GDM1 (cell line): ENCODE measurements around the gene AUTS2.

ENCODE experiments used
- DNase-seq: peaks from one replicate; lab custom pipeline; 2025; lab: John Stamatoyannopoulos, UW

AUTS2 gene

DNA sequence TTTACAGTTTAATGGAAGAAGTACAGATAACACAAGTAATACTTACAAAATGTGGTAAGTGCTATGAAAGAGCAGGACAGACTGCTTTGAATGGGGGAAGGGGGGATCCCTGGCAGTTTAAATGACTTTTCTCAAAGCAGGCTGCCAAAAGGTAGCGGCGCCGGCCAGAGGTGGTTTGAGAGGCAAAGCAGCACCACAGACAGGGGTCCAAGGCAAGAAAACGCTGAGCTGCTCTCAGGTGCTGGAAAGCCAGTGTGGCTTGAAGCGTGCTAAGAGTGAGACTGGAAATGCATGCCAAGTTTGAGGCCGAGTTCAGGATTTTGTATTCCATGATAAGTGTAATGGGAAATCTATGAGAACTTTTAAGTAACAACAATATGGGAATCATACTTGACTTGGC, 437.7 kb downstream of the AUTS2 start:
- DNase-seq: no peak

GRCh38 chr7:70036695-70037094, 438.4 kb downstream of the AUTS2 start:
- DNase-seq: no peak

- DNase-seq: no peak
Measured at GRCh38 chr7:70037171-70037933, 439.1 kb downstream of the AUTS2 start.

GRCh38 chr7:70040051-70040450, 441.8 kb downstream of the AUTS2 start:
- DNase-seq: no peak

DNA sequence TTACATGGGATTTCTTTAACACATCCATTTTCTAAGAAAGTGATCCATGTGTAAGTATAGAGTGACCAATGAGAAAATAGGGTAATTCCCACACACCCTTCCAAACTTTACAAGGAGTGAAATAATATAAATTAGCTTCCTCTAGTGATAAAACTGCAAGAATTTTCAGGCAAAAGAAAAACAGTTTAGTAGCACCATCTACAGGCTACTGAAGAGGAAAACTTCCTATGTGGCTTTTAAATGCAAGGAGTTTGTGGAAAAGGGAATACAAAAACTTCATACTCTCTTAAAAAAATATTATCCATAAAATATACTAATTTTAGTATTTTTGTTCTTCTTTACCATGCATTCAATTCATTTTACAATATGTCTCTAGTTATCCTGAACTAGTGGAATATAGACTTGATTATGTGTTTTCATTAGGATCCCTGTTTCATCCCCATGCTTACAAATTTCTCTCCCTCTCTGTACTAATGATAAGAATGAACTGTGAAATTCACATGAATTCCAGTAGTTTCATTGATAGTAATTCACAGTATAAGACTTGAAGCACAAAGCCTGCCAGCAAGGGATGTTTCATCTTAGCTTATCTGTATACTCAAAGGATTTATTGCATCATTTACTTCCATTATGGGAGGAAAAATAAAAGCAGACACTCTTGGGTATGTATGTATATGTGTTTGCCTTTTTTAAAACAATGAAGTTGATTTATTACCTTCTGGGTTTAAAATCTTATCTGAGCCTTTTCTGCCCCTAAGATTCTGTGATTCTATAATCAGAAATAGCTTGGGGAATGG, 442.9 kb downstream of the AUTS2 start:
- DNase-seq: no peak

GRCh38 chr7:70042533-70042932, 444.3 kb downstream of the AUTS2 start:
- no peak for DNase-seq

DNA sequence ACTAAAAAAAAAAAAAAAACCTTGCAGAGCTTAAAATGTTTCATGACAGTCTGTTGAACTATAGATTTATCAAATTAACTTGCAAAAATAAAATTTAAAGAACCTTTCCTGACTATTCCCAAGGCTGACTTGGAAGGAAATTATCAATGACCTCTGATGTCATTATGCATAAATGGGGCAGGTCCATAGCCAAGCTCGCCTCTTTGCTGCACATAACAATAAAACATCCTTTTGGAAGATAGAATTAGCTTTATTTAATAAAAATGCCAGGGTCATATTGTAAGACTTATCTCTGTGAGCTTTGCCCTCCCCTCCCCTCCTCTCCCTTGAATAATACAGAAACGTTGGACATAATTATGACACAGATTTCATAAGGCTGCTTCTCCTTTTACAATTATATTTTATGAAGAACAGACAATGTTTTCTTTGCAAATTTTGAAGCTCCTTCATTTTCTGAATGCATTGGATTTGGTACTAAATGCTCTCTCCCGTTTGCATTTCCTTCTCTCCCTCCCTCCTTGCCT, 444.8 kb downstream of the AUTS2 start:
- no peak for DNase-seq

DNA sequence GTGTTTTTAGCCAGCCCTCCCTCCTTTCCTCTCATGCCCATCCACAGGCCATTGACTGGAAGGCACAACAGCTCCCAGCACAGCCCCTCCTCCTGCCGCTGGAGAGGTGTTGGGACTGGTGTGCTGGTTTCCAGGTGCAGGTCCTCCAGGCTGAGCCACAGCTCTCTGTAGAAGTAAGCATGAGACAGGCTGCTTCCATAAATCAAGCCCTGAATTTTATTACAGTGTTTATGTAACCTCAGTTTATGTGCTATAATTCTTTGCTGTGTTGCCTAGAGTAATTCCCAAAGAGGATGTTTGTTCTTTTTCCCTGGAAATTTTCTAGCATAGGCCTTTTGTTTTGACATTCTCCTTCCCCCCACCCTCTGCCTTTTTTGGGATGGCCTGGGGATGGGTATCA, 445.8 kb downstream of the AUTS2 start:
- no peak for DNase-seq

DNA sequence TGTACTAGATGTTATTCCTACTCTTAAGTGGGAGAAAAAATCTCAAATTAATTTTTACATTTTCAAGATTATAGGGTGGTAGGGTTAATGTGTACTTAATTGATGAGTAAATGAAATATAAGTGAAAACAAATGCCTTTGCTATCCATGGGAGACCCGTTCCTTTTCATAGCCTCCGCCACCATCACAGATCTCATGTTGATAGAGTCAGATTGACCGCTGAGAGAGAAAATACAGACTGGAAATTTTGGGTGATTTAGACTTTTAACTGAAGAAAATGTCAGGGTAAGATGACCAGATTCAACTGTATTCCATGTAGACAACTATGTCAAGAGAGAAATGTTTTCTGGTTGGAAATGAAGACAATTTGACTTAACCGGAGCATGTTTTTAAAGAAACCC, 446.2 kb downstream of the AUTS2 start:
- no peak for DNase-seq

- no peak for DNase-seq
Measured at GRCh38 chr7:70044981-70045380, 446.7 kb downstream of the AUTS2 start.

DNA sequence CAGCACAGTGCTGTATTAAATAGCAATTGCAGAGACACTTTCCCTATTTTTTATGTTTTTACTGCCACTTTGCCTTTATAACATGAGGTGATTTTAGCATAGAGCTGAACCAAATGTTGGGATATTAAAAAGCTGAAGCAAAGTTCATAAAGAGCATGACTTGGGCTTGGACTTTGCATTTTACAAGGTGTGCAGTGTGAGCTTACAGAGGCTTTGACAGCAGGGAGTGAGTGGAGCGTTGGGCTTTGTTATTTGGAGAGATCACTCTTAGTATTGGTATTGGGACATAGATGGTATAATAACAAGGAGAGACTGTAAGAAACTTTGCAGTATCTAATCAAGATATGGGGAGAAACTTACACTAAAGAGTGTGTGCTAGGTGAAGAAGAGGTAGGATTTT, 449.1 kb downstream of the AUTS2 start:
- no peak for DNase-seq

GRCh38 chr7:70047891-70048448, 449.7 kb downstream of the AUTS2 start:
- DNase-seq: no peak

- DNase-seq: no peak
Measured at GRCh38 chr7:70051726-70052125, 453.5 kb downstream of the AUTS2 start.

GRCh38 chr7:70052691-70053090, 454.4 kb downstream of the AUTS2 start:
- DNase-seq: no peak

GRCh38 chr7:70053421-70053820, 455.1 kb downstream of the AUTS2 start:
- DNase-seq: no peak

- DNase-seq: no peak
Measured at GRCh38 chr7:70053989-70054388, 455.7 kb downstream of the AUTS2 start.

DNA sequence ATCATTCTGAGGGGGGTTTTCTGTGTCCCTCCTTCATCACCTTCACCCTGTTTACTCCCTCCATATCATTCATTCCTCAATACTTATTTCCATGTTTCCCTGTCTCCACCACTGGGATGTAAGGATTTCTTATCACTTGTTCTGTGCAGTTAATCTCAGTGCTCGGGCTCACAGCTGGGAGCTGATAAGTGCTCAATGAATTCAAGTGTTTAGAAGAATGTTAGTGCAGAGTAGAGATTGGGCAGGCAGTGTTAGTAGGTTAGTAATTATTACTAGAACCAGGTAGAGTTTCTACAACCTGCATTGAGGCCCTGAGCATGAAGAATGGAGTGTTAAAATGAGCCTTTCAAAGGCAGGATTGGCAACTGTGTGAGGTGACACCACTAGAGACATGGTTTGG, 458.1 kb downstream of the AUTS2 start:
- DNase-seq: no peak

- DNase-seq: no peak
Measured at GRCh38 chr7:70060298-70061068, 462.2 kb downstream of the AUTS2 start.

- DNase-seq: no peak
Measured at GRCh38 chr7:70063371-70063770, 465.1 kb downstream of the AUTS2 start.

GRCh38 chr7:70063927-70064326, 465.7 kb downstream of the AUTS2 start:
- no peak for DNase-seq

DNA sequence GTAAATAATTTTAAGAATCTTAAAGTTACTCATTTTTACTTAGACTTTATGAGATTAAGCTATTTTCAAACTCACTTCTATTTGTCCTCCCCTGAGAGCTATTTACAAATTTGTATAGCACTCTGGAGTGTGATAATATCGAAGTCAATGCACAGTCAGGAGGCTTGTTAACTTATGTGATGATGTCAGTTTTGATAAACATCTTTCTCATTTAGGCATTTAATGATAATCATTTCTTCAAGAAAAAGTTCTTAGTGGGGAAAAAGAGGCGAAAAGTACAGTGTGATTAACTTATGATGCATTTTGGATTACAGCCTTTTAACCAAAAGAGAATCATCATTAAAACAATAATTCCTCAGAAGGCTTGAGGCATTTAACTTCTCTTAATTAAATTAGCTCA, 468.6 kb downstream of the AUTS2 start:
- no peak for DNase-seq

GRCh38 chr7:70068531-70068930, 470.3 kb downstream of the AUTS2 start:
- DNase-seq: no peak
